Activated CD8-positive, alpha-beta memory T cell treated with anti-CD3 and anti-CD28 coated beads, Interleukin-2, amount 10 ng/mL, durations not matched to agents 7 days and 5 days (primary cell): Measurements from ENCODE around the gene GIMAP6. TPM values are rescaled to one million over a fixed set of nuclear protein-coding genes. Genes with fewer than 3 reads are reported as not detected.
"Not testable (repeated sequence)": the region's sequence is repeated elsewhere in the genome, so short reads cannot be mapped to it uniquely, and the experiment has no call there.

Experiments
- ATAC-seq: fragments of 150-1000 bp; cut with Tn5 transposase; one replicate; pipeline ENCODE4 v1.10.0; 2021; ENCODE audit warnings: moderate library complexity
- CTCF ChIA-PET: fragments of 350-600 bp; sonication (Branson Sonifier 250); formaldehyde crosslinking; loops from one replicate; lab custom pipeline; 2021; ENCODE audit warnings: antibody characterized with exemption; lab: Charles Lee
- DNase-seq: peaks from one replicate; pipeline ENCODE4 v3.0.0-alpha.2; 2020
- H3K27ac Mint-ChIP-seq: one replicate; pipeline ENCODE4 v1.8.0; 2021; ENCODE audit warnings: mild to moderate bottlenecking, mixed read lengths
- H3K27me3 Mint-ChIP-seq: one replicate; pipeline ENCODE4 v1.8.0; 2021; ENCODE audit warnings: mixed read lengths
- H3K36me3 Mint-ChIP-seq: one replicate; pipeline ENCODE4 v1.8.0; 2021; ENCODE audit warnings: mild to moderate bottlenecking, mixed read lengths
- H3K4me1 Mint-ChIP-seq: one replicate; pipeline ENCODE4 v1.8.0; 2021; ENCODE audit warnings: mixed read lengths
- H3K4me3 Mint-ChIP-seq: one replicate; pipeline ENCODE4 v1.8.0; 2021; ENCODE audit warnings: mild to moderate bottlenecking, moderate library complexity, mixed read lengths
- H3K9me3 Mint-ChIP-seq: one replicate; pipeline ENCODE4 v1.8.0; 2022; ENCODE audit warnings: low read depth, mixed read lengths
- total RNA-seq, 2 experiments: library from RNA; stranded (reverse); gene quantifications; one replicate each; pipeline ENCODE4 v1.2.3, GENCODE V29; 2021

The GIMAP6 gene
- total RNA-seq, 2 experiments from 2014 or later: 54.6 to 65.0 TPM

- peaks cover 72% of the 10 kb centered on the region for H3K36me3 Mint-ChIP-seq
- peaks cover 9% of the 10 kb centered on the region for H3K9me3 Mint-ChIP-seq
- CTCF ChIA-PET: interaction anchor here (0.9 to 2.6 kb wide), 11 partner anchors 10 to 182 kb away, joined by 3 to 13 read pairs (median 5); partner anchors contain the start of genes GIMAP1, GIMAP2 and GIMAP8
Observed at GRCh38 chr7:150631084-150631826, 930 bp downstream of the GIMAP6 start.

GRCh38 chr7:150629347-150629746 is 2.8 kb downstream of the GIMAP6 start:
- ATAC-seq (no peak), DNase-seq (no peak)
- Mint-ChIP-seq H3K9me3 (no peaks in the 10 kb centered on the region), H3K36me3 (peaks cover 76% of the 10 kb centered on the region), H3K4me3 (peak overlapping the region; percentile 7), H3K27me3 (no peaks in the 10 kb centered on the region), H3K27ac (no peak overlapping the region), H3K4me1 (peaks cover 73% of the 10 kb centered on the region)
- CTCF ChIA-PET: interaction anchor here (1.8 kb wide), 1 partner anchor 125 kb away, joined by 4 read pairs; no protein-coding TSS in a partner anchor

More at GRCh38 chr7:150631084-150631826, 930 bp downstream of the GIMAP6 start:
- no peaks in the 10 kb centered on the region for H3K27me3 Mint-ChIP-seq
- DNase-seq (peak; percentile 71), ATAC-seq (peak; percentile 76)
- H3K4me3 Mint-ChIP-seq: peak overlapping the region; percentile 97
- H3K27ac Mint-ChIP-seq: peak overlapping the region; percentile 91
- peaks cover 69% of the 10 kb centered on the region for H3K4me1 Mint-ChIP-seq

GRCh38 chr7:150627959-150628358 is 4.2 kb downstream of the GIMAP6 start:
- H3K4me1 Mint-ChIP-seq: peaks cover 75% of the 10 kb centered on the region
- no peak for ATAC-seq
- H3K9me3 Mint-ChIP-seq: no peaks in the 10 kb centered on the region
- H3K4me3 Mint-ChIP-seq: no peak overlapping the region
- CTCF ChIA-PET: no interaction called here
- no peak overlapping the region for H3K27ac Mint-ChIP-seq
- no peak for DNase-seq
- no peaks in the 10 kb centered on the region for H3K27me3 Mint-ChIP-seq
- H3K36me3 Mint-ChIP-seq: peaks cover 87% of the 10 kb centered on the region

- CTCF ChIA-PET: no interaction called here
- peaks cover 86% of the 10 kb centered on the region for H3K36me3 Mint-ChIP-seq
- ATAC-seq (no peak), DNase-seq (no peak)
- peaks cover 73% of the 10 kb centered on the region for H3K4me1 Mint-ChIP-seq
- no peak overlapping the region for H3K4me3 Mint-ChIP-seq
- H3K27ac Mint-ChIP-seq: no peak overlapping the region
- no peaks in the 10 kb centered on the region for H3K27me3 Mint-ChIP-seq
- H3K9me3 Mint-ChIP-seq: no peaks in the 10 kb centered on the region
Observed at GRCh38 chr7:150626696-150627095, 5.5 kb downstream of the GIMAP6 start.

GRCh38 chr7:150621376-150621775 is 10.8 kb downstream of the GIMAP6 start:
- Mint-ChIP-seq H3K36me3 (peaks cover 51% of the 10 kb centered on the region), H3K4me1 (peaks cover 56% of the 10 kb centered on the region), H3K27me3 (no peaks in the 10 kb centered on the region), H3K9me3 (no peaks in the 10 kb centered on the region), H3K4me3 (peak overlapping the region; percentile 3), H3K27ac (peak overlapping the region; percentile 78)
- peak; percentile 46 for ATAC-seq
- CTCF ChIA-PET: interaction anchor here (1.0 to 2.7 kb wide), 5 partner anchors 10 to 172 kb away, joined by 3 to 12 read pairs (median 3); partner anchors contain the start of genes GIMAP2, GIMAP6 and GIMAP8
- no peak for DNase-seq

GRCh38 chr7:150620617-150621371 is 11.4 kb downstream of the GIMAP6 start:
- Mint-ChIP-seq H3K4me3 (peak overlapping the region; percentile 3), H3K36me3 (peaks cover 46% of the 10 kb centered on the region), H3K4me1 (peaks cover 50% of the 10 kb centered on the region), H3K9me3 (no peaks in the 10 kb centered on the region), H3K27ac (peak overlapping the region; percentile 78), H3K27me3 (no peaks in the 10 kb centered on the region)
- peak; percentile 58 for ATAC-seq
- CTCF ChIA-PET: interaction anchor here (1.0 to 2.7 kb wide), 4 partner anchors 11 to 171 kb away, joined by 3 to 12 read pairs (median 5); partner anchors contain the start of genes GIMAP2, GIMAP6 and GIMAP8
- DNase-seq: no peak

- no peaks in the 10 kb centered on the region for H3K27me3 Mint-ChIP-seq
- no peak overlapping the region for H3K4me3 Mint-ChIP-seq
- peaks cover 47% of the 10 kb centered on the region for H3K4me1 Mint-ChIP-seq
- DNase-seq (no peak), ATAC-seq (no peak)
- CTCF ChIA-PET: interaction anchor here (2.7 kb wide), 1 partner anchor 171 kb away, joined by 12 read pairs; the partner anchor contains the start of gene GIMAP8
- no peak overlapping the region for H3K27ac Mint-ChIP-seq
- H3K9me3 Mint-ChIP-seq: no peaks in the 10 kb centered on the region
- peaks cover 38% of the 10 kb centered on the region for H3K36me3 Mint-ChIP-seq
Observed at GRCh38 chr7:150620061-150620460, 12.1 kb downstream of the GIMAP6 start.

GRCh38 chr7:150615221-150615755 is 16.9 kb downstream of the GIMAP6 start:
- H3K36me3 Mint-ChIP-seq: peaks cover 30% of the 10 kb centered on the region
- peak overlapping the region; percentile 59 for H3K27ac Mint-ChIP-seq
- DNase-seq, H3K27me3 Mint-ChIP-seq, H3K4me3 Mint-ChIP-seq, ATAC-seq: not testable (repeated sequence)
- CTCF ChIA-PET: interaction anchor here (1.9 kb wide), 1 partner anchor 19 kb away, joined by 4 read pairs; no protein-coding TSS in a partner anchor
- H3K4me1 Mint-ChIP-seq: peaks cover 52% of the 10 kb centered on the region
- peaks cover 10% of the 10 kb centered on the region for H3K9me3 Mint-ChIP-seq

GRCh38 chr7:150614426-150614825 is 17.8 kb downstream of the GIMAP6 start:
- not testable (repeated sequence) for ATAC-seq, H3K27me3 Mint-ChIP-seq, DNase-seq, H3K4me3 Mint-ChIP-seq
- Mint-ChIP-seq H3K27ac (peak overlapping the region; percentile 59), H3K4me1 (peaks cover 53% of the 10 kb centered on the region), H3K9me3 (peaks cover 10% of the 10 kb centered on the region), H3K36me3 (peaks cover 35% of the 10 kb centered on the region)
- CTCF ChIA-PET: interaction anchor here (1.9 kb wide), 1 partner anchor 20 kb away, joined by 4 read pairs; no protein-coding TSS in a partner anchor

- Mint-ChIP-seq H3K27ac (peak overlapping the region; percentile 71), H3K36me3 (peaks cover 35% of the 10 kb centered on the region), H3K9me3 (peaks cover 10% of the 10 kb centered on the region), H3K4me3 (no peak overlapping the region), H3K4me1 (peaks cover 54% of the 10 kb centered on the region), H3K27me3 (no peaks in the 10 kb centered on the region)
- DNase-seq: no peak
- no peak for ATAC-seq
- CTCF ChIA-PET: no interaction called here
Observed at GRCh38 chr7:150613880-150614279, 18.3 kb downstream of the GIMAP6 start.

- Mint-ChIP-seq H3K27me3 (no peaks in the 10 kb centered on the region), H3K4me3 (no peak overlapping the region), H3K4me1 (peaks cover 60% of the 10 kb centered on the region), H3K36me3 (peaks cover 29% of the 10 kb centered on the region), H3K9me3 (peaks cover 10% of the 10 kb centered on the region), H3K27ac (no peak overlapping the region)
- CTCF ChIA-PET: no interaction called here
- no peak for ATAC-seq
- DNase-seq: no peak
Observed at GRCh38 chr7:150612925-150613324, 19.3 kb downstream of the GIMAP6 start.

- Mint-ChIP-seq H3K27me3 (no peaks in the 10 kb centered on the region), H3K4me3 (no peak overlapping the region), H3K27ac (peak overlapping the region; percentile 87), H3K36me3 (peaks cover 22% of the 10 kb centered on the region), H3K9me3 (peaks cover 10% of the 10 kb centered on the region), H3K4me1 (peaks cover 54% of the 10 kb centered on the region)
- ATAC-seq (peak; percentile 64), DNase-seq (no peak)
- CTCF ChIA-PET: interaction anchor here (1.1 kb wide), 2 partner anchors 19 to 161 kb away, joined by 3 to 4 read pairs; no protein-coding TSS in a partner anchor
Observed at GRCh38 chr7:150610233-150610632, 22.0 kb downstream of the GIMAP6 start.

GRCh38 chr7:150603600-150603999 is 28.6 kb downstream of the GIMAP6 start:
- ATAC-seq, H3K9me3 Mint-ChIP-seq, CTCF ChIA-PET, H3K4me3 Mint-ChIP-seq, H3K27me3 Mint-ChIP-seq, DNase-seq: not testable (repeated sequence)
- Mint-ChIP-seq H3K4me1 (peaks cover 11% of the 10 kb centered on the region), H3K27ac (peak overlapping the region; percentile 11), H3K36me3 (peaks cover 18% of the 10 kb centered on the region)
